ENCODE data around the gene MYT1.

Gene MYT1

DNA sequence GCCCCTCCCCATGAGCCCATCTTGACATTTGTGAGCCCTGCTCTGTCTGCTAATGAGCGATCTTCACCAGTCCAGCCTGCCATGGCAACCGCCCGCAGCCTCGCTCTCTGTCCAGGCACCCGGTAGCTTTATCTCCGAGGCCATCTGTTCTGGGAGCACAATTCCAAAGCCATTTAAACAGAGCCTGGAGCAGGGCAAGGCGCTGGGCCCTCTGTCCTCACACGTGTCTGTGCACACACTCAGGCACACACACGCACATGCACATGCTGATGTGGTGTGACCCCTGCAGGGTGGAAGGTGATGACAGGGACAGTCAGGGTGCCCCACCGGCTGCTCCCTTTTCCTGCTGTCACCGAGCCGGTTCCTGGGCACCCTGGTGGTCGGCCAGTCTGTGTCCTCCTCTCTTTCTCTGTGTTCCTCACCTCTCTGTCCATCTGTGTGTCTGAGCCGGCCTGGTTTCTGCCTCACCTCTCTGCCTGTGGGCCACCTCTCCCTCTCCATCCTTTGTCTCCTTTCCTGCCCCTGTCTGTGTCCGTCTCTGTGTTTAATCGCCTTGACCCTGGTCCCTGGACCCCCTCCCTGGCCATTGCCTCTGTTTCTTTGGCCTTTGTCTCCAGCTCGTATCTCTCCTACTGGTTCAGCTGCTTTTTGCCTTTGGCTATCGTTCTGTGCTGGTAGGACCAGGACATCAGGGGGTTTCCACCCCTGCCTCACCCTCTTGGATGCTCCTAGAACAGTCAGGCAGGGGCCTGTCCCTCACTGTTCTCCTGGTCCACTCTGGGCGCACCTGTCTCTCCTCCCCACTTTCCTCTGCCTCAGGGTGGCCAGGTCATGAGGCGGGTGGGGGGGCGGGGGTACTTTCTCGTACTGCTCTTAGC lies 8.8 kb upstream of the MYT1 start:
- no peak for DNase-seq

DNA sequence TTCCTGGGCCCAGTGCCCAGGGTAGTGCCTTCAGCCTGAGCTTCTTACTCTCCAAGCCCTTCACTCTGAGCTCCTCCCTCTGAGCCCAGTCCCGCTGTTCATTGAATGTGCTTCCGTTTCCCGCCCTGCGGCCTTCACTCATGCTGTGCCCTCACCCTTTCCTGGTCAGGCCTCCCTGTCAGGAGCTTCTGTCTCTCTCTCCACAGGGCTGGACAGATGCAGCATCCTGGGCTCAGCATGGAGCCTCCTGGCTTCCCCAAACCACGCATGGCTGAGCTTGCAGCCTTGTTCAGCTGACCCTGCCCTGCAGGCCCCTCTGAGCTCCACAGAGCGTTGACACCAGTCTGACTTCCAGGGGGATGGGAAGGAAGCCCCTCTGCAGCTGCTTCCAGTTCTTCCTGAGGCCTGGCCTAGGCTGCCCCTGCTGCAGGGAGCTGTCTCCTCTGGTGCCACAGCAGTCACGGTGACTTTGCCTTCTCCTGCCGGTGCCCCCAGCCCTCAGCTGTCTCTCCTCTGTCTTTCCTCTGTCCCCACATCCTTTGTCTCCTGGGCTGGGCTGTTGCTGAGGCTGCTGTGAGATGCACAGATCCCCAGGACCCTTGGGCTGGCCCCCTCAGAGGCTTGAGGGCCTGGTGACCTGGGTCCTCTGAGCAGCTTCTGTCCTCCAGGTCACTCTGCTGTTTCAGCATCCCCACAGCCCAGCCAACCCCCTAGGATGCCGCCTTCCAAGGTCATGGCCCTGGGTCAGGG lies 7.9 kb upstream of the MYT1 start:
- DNase-seq, result no peak

DNA sequence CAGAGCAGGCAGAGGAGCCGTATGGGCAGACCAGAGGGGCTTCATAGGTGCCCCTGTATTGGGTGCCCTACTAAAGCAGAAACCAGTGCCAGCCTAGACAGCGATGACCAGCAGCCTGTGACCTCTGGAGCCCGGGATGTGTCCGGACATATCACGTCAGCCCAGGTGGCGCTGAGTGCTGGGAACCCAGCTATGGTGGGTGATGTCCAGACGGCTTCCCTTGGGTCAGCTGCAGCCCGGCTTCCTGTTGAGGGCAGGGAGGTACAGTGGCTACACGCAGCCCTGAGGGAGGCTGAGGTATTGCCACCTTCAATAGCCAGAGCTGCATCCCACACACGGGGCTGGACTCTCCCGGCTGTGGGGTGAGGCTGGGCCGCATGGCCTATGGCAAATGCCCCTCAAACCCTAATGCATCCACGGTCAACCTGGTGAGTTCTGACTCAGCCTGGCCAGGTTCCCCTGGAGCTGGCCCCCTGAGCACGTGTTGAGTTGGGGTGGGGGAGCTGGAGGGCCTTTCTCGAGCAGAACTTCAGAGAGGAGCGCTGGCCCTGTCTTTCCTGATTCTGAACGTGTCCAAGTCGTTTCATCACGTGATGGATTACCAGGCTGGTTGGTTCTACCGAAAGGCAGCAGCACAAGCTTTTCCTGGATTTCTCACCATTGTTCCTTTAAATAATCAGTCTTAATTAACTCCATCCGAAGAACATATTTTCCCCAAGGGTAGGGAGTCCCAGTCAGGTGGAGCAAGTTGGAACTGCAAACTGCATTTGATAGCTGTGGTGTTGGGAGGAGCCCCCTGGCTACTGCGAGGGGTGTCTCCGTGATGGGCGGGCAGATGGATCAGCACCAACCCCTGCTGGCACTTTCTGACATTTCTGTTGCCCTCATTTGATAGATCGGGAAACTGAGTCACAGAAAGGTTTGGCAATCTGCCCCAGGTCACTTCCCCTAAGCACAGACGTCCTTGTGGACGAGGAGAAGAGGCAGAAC lies 7.1 kb upstream of the MYT1 start:
- no peak for DNase-seq

DNA sequence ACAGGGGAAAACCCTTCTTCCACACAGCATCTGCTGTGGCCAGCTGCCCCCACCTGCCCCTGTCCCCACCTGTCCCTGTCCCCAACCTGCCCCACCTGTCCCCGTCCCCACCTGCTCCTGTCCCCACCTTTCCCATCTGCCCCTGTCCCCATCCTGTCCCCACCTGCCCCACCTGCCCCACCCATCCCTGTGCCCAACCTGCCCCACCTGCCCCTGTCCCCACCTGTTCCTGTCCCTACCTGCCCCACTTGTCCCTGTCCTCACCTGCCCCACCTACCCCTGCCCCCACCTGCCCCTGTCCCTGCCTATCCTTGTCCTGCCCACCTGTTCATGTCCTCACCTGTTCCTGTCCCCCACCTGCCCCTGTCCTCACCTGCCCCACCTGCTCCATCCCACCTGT lies 6.4 kb upstream of the MYT1 start:
- no peak for DNase-seq

DNA sequence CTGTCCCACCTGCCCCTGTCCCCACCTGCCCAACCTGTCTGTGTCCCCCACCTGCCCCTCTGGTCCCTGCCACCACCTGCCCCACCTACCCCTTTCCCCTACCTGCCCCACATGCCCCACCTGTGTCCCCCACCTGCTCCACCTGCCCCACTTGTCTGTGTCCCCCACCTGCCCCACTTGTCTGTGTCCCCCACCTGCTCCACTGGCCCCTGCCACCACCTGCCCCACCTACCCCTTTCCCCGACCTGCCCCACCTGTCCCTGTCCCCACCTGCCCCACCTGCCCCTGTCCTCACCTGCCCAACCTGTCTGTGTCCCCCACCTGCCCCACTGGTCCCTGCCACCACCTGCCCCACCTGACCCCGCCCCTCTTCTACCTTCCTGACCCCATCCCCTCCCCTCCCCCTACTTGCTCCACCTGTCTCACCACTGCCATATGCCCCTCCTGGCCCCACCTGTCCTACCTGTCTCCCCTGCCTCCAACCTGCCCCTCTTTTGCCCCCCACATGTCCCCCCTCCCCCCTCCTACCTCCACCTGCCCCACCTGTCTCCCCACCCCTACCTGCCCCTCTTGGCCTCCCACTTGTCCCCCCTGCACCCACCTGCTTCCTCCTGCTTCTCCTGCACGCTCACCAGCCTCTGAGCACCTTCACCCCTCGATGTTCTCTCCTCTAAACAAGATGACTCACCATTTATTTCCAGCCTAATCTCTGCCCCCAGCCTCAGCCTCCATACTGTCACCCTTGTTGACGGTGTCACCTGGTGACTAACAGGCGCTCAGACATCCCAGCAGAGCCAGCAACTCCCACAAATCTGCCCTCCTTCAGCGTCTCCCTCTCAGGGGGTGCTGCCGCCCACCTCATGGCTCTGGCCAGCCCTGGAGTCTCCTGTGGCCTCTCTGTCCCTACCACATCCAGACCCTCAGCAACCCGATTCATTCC lies 5.6 kb upstream of the MYT1 start:
- no peak for DNase-seq

DNA sequence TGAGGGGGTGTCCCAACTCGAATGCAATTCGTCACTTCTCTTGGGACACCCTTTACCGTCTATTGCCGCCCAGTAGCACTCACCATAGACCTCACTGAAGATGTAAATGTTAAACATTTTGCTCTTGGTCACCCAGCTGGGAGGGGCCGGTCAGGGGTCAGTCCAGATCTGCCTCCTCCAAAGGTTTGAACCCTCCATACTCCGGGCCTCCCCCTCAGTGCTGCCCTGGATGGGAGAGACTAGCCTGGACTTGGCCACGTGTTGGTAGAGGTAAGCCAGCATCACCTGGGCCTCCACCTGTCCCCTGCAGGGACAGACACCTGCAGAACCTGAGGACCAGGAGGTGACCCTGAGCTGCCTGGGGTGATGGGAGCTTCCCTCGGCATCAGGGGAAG lies 5.0 kb upstream of the MYT1 start:
- no peak for DNase-seq

DNA sequence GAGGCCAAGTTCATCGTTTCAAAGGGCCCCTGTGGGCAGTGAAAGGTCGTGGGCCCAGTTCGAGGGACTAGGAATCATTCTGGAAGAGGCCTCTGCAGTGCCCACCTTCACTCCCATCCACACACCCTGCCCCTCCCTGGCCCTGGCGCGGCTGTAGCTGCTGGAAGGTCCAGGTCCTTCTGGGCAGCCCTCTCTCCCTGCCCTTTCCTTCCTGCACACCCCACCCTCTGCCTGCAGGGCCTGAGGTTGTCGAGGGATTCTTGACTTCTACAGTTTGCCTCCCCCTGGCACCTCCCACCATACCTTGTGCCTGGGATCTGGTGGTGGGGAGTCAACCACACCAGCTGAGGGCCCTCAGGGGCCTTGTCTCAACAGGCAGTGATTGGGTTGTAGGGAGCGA lies 4.5 kb upstream of the MYT1 start:
- DNase-seq, result no peak

DNA sequence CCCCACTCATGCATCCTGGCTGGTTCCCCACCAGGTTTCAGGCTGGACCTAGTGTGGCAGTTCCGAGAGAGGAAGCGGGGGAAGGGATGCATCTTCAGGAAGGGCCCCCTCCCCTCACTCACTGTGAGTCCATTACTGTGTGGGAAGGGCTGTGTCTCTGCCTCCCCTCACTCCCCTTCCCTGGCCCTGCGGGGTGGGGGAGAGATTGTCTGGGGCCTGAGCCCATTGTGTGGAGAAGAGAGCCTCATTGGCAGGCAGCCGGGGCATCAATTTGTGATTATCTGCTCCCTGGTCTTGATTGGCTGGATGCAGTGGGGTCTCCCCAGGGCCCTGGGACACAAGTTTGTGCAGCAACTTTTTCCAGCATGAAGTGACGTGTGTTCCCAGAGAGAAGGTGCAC lies 4.1 kb upstream of the MYT1 start:
- DNase-seq, result no peak

DNA sequence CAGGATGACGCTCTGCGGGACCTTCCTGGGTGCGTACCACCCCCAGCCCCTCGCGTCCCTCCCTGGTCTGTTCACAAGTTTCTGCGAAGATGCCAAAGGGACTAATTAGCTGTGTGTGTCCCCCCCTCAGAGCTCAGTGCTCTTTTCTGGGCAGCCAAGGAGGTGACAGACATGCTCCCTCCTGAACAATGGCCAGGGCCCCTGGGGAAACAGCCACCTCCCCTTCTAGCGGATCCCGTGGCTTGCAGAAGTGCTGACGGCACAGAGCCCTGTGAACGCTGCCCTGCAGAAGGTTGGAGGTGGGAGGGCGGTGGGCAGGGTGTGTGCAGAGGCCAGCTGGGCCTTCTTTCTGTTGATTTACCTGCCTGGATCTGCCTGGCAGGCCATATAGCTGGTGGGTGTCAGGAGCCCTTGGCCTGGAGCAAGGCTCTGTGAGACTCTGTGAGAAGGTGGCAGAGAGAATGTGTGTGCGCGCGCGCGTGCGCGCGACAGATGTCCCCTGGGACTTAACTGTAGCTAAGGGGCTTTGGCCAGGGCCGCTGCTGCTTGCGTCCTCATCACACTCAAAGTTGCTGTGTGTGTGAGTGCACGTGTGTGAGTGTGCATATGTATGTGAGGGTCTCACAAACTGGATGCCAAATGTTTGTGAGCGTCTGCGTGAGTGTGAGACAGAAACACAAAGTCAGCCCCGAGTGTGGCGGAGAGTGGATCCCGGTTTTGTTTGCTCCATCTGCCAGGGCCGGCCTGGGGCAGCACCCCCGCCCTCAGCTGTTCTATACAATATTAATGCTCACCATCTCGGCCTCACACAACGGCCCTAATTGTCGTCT lies 3.5 kb upstream of the MYT1 start:
- DNase-seq, result no peak

DNA sequence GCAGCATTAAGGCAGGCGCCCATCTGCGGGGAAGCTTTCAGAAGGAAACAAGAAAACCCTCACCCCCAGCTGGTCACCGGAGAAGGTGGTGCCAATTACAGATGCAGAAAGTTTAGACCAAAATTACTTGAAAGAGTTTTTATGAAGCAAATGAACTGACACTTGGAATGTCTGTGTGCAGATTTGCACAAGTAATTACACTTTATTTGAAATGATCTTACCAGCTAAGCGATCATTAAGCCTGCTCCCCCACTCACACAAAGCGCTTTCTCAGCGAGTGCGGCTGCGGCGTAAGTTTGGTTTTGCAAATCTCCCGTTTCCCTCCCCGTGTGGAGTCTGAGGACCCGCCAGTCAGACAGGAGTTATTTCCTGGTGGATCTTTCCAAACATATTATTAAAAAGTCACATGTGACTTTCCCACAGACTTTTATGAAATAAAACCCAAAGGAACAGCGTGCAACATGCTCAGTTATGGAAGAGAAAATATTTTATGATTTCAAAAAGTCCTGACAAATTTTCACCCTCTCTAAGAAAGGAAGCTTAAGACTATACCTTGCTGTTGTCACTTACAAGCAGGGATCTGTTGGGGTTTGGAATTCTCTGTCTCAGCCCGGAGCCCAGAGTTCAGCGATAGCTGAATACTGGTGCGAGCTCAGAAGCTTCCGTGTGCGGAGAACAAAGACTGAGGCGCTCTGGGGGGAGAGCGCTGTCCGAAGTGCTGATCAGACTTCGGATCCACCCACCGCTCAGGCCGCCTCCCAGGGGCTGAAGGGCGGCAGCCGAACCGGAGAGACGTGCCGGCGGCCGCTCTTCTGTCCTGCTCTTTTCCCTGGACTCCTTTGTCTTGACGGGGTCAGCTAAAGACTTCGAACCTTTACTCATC lies 2.7 kb upstream of the MYT1 start:
- DNase-seq, result peak; percentile 9 to 38

DNA sequence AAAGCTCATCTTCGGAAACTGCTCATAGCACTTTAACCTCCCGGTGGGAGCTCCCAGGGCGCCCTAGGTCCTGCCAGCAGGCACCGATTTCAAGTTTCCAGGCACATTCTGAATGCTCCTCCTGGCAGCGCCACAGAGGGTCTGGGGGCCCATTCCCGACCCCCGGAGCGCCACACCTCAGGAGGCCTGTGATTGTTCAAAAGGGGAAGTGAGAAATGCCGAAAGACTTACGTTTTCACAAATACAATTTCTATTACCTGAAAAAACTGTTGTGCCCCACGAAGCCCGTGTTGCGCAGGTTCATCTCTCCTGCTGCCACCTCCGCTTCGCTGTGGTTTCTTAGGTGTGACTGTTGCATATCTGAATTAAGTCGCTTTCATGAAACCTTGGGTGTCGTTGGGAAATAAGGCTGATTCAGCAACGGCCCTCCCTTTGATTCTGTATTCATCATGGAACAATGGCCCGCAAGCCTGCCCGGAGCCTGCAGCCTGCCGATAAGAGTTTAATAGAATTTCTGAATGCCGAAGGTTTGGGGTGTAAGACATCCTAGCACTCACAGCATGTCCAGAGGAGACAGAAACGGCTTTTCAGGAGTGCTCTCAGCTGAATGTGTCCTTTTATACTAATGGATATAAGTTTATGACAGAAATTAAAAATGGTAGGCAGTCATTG lies 1.9 kb upstream of the MYT1 start:
- DNase-seq, result no peak

DNA sequence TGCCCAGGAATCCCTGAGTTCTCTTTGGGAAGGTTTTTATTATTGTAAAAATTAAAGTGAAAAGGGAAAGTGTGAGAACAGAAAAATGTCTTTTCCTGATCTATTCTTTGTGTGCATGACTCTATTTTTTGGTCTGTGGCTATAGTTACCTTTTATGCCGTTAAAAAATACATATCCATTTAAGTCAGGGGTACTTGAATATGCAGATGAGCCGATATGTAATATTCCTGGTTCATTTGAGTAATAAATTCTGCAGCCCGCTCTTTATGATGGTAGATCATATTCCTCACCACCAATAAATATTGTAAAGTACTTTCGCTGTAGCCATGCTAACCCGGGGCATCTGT lies 503 bp upstream of the MYT1 start:
- DNase-seq, result no peak

DNA sequence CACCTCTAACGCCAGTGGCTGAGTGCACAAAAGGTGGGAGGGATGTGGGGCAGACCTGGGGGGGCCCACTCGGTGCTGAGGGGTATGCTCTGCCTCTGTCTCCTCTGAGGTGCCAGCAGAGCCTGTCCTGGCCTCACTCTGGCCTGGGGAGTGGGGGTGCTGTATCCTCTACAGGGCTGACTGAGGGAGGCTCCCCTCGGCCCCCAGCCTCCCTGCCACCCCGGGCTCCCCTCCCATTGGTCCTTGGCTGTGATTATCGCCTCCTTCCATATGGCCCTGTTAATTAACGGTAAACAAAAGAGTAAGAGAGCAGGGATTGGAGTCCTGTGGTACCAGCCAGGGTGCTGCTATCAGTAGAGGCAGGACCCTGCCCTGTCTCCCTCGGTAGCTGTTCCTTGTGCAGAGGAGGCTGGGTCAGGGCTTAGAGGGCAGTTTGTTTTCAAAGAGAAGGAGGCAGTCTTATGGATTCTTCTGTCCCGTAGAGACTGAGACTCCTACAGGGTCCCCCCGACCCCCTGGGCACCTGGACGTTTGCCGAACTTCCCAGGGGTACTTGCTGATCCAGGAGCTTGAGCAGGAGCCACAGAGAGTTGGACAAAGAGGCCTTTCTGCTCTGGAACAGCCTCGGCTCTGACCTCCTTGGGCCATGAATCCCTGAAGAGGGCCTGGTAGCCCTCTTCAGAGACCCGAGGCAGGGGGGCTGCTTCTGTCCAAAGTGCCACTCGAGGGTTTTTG lies 1.8 kb downstream of the MYT1 start:
- no peak for DNase-seq

DNA sequence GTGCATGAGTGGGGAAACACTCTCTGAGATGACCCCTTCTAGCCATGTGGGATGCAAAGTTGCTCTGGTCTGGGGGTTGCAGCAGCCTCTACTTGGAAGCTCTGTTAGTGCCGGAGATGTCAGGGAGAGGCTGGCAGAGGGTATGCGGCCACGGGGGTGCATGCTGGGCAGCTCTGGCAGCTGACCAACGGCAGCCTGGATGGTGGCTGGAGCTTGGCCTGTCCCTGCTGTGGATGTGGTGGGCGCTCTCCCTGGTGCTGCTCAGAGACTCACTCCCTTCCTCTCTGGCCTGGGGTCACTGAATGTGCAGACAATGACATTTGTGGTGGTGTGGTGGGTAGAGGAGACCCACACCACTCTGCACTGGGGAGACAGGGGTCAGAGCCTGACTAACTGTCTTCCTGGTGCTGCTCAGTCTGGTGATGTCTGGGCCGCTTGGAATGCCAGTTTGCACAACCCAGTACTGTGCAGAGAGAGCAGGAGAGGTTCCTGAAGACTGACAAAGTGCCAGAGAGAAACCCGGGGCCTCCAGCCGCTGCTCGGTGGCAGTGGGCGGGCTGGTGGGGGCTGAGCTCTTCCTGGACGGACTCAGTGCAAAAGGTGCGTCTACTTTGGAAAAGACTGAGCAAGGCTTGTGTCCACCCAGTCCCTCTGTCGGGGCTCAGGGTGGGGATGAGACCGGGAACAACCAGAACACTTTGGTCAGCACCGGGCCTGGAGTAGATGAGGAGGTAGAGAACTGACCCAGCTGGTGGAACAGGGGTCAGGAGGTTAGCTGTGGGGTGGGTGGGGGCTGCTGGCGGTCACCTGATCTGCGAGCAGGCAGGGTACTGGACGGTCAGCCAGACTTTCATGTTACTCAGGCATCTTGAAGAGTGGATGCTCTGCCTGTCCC lies 2.7 kb downstream of the MYT1 start:
- no peak for DNase-seq

DNA sequence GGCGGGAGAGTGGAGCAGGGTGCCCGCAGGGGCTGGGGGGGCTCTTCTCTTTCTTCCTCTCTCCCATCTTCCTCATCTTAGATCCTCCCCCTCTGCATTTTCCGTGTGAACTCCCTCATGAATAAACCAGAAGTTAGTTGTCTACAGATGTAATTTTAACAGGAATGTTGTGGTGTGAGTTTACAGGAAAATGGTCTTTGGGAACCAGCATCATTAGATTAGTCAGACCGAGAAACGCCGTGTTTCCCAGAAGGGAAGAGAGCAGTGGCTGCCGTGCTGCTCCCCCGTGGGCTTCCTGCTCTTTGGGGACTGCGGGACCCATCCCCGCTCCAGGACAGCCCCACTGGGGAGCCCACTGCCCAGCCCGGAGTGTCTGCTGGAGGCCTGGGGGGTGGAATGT lies 3.4 kb downstream of the MYT1 start:
- DNase-seq, result no peak

DNA sequence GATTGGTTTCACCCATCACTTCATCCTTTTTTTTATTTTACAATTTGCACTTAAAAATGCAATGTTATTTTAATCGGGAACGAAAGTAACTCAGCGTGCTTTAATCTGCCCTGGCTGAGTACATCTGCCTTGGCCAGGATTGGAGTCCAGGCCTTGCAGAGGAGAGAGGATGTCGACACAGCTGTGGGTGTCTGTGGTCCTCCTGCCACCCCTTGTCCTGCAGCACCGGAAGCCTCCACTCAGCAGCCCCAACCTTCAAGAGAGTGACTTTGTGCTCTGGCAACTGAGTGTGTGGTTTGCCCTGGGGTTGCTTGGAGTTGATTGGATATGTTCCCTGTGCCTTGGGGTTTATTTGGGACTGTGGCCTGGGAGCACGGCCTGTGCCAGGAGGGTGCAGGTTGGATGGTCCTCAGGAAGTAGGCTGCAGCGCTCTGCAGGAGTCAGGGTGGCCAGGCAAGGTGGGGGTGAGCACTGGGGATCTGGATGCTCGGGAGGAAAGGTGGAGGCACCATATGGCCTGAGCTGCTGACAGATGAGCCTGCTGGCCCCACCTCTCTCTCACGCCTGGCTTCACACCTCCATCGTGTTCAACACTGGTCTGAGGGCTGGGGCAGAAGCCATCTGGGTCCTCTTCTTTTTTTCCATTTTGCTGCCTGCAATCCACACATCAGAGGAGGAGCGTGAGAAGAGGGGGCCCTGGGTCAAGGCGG lies 4.3 kb downstream of the MYT1 start:
- DNase-seq, result no peak

DNA sequence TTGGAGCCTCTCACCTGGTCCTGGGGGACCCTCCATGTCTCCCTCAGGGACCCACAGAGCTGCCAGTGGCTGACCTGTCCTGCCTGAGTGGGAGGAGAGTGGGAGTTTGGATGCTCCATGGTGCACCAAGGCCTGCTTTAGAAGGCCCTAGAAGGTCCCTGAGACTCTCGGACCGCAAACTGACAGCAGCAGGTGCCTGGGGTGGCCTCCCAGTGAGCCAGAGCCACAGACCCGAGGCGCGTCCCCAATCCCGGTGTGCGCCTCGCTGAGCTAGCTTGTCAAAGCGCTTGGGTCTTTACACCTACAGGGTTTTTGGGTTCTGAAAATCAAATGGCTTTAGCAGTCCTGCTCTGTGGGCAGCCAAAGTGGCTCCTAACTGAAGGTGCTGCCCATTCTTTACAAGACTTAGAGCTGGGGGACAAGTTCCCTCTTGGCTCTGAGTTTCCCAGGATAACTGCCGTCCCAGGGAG lies 4.9 kb downstream of the MYT1 start:
- no peak for DNase-seq

Data from inflammatory macrophage (primary cell).